ENCODE measurements around the gene MECP2. TPM values are rescaled to one million over a fixed set of nuclear protein-coding genes. Genes with fewer than 3 reads are reported as not detected.

Gene MECP2
- total and polyA plus RNA-seq, 8 donors, result 10.7 to 47.9 (median 18.4) TPM

GRCh38 chrX:154028502-154029184 is 68.9 kb downstream of the MECP2 start:
- H3K9me3 ChIP-seq, result no peaks in the 10 kb centered on the region
- no peak overlapping the region for H3K4me3 ChIP-seq
- H3K27me3 ChIP-seq, result peaks cover 0 to 5% (median 0%) of the 10 kb centered on the region in 3 donors
- H3K36me3 ChIP-seq, result peaks cover 9 to 53% (median 46%) of the 10 kb centered on the region in 4 donors
- intact Hi-C loops (cut with DNase I; ENCODE audit: low total_unique reads), result no loop called here
- DNase-seq, result peak in 1 of 2 donors; percentile 33
- TF ChIP-seq CTCF (IDR thresholded peaks at IDR 0.05) (no peak), POLR2AphosphoS5 (IDR thresholded peaks at IDR 0.05) (no peak), EP300 (IDR thresholded peaks at IDR 0.05) (no peak), POLR2A (IDR thresholded peaks at IDR 0.05) (no peak)
- 56 to 87% (median 61%) methylated on average over 7 to 13 of the region's 13 CpGs for WGBS, 5 donors
- peaks cover 0 to 26% (median 10%) of the 10 kb centered on the region in 4 donors for H3K4me1 ChIP-seq
- H3K27ac ChIP-seq, result no peak overlapping the region

GRCh38 chrX:154027986-154028385 is 69.5 kb downstream of the MECP2 start:
- no peak for DNase-seq
- Histone ChIP-seq H3K4me1 (peaks cover 0 to 31% (median 15%) of the 10 kb centered on the region in 4 donors), H3K9me3 (no peaks in the 10 kb centered on the region), H3K36me3 (peaks cover 9 to 53% (median 46%) of the 10 kb centered on the region in 4 donors), H3K27me3 (peaks cover 0 to 5% (median 0%) of the 10 kb centered on the region in 3 donors), H3K4me3 (no peak overlapping the region), H3K27ac (no peak overlapping the region)
- intact Hi-C loops (cut with DNase I; ENCODE audit: low total_unique reads), result no loop called here
- 36 to 90% (median 68%) methylated on average over 1 of the region's 1 CpG for WGBS, 5 donors
- TF ChIP-seq CTCF (IDR thresholded peaks at IDR 0.05) (no peak), POLR2A (IDR thresholded peaks at IDR 0.05) (no peak), POLR2AphosphoS5 (IDR thresholded peaks at IDR 0.05) (no peak), EP300 (IDR thresholded peaks at IDR 0.05) (no peak)

GRCh38 chrX:154027022-154027402 is 70.5 kb downstream of the MECP2 start:
- H3K9me3 ChIP-seq, result no peaks in the 10 kb centered on the region
- WGBS, 5 donors, result 77 to 85% (median 79%) methylated on average over 5 to 6 of the region's 6 CpGs
- H3K4me3 ChIP-seq, result no peak overlapping the region
- intact Hi-C loops (cut with DNase I; ENCODE audit: low total_unique reads), result no loop called here
- peaks cover 0 to 5% (median 0%) of the 10 kb centered on the region in 3 donors for H3K27me3 ChIP-seq
- H3K4me1 ChIP-seq, result peaks cover 0 to 33% (median 13%) of the 10 kb centered on the region in 4 donors
- no peak overlapping the region for H3K27ac ChIP-seq
- H3K36me3 ChIP-seq, result peaks cover 9 to 51% (median 43%) of the 10 kb centered on the region in 4 donors
- TF ChIP-seq CTCF (IDR thresholded peaks at IDR 0.05) (no peak), POLR2AphosphoS5 (IDR thresholded peaks at IDR 0.05) (no peak), EP300 (IDR thresholded peaks at IDR 0.05) (no peak), POLR2A (IDR thresholded peaks at IDR 0.05) (no peak)
- no peak for DNase-seq

- peaks cover 0 to 37% (median 13%) of the 10 kb centered on the region in 4 donors for H3K4me1 ChIP-seq
- H3K27ac ChIP-seq, result no peak overlapping the region
- H3K27me3 ChIP-seq, result peaks cover 0 to 5% (median 0%) of the 10 kb centered on the region in 3 donors
- peaks cover 4 to 44% (median 37%) of the 10 kb centered on the region in 4 donors for H3K36me3 ChIP-seq
- TF ChIP-seq POLR2A (IDR thresholded peaks at IDR 0.05), result no peak
- TF ChIP-seq POLR2AphosphoS5 (IDR thresholded peaks at IDR 0.05), result no peak
- no peak for TF ChIP-seq CTCF (IDR thresholded peaks at IDR 0.05)
- no peak for TF ChIP-seq EP300 (IDR thresholded peaks at IDR 0.05)
- DNase-seq, result no peak
- 84 to 97% (median 88%) methylated on average over 9 to 21 of the region's 21 CpGs for WGBS, 5 donors
- intact Hi-C loops (cut with DNase I; ENCODE audit: low total_unique reads), result no loop called here
- no peaks in the 10 kb centered on the region for H3K9me3 ChIP-seq
- H3K4me3 ChIP-seq, result no peak overlapping the region
These were observed 71.1 kb downstream of the MECP2 start for GRCh38 chrX:154026136-154027021.
